ENCODE data around the gene C1orf94. TPM values are rescaled to one million over a fixed set of nuclear protein-coding genes. Genes with fewer than 3 reads are reported as not detected.

The C1orf94 gene
- total and polyA plus RNA-seq, 4 donors, result not detected

GRCh38 chr1:34188418-34188817, 11.7 kb downstream of the C1orf94 start:
- no peak for TF ChIP-seq CTCF (IDR thresholded peaks at IDR 0.05; ENCODE audit: control extremely low read depth, extremely low read depth)
- 16 to 17% methylated on average over 8 of the region's 8 CpGs for WGBS, 2 donors
- Histone ChIP-seq H3K9ac (ENCODE audit: insufficient read depth in 1 of 2, low read length in 2 of 2) (no peak overlapping the region), H3K4me3 (no peak overlapping the region), H3K9me3 (ENCODE audit: control insufficient read depth in 4 of 4, insufficient read depth in 3 of 4, low read length in 3 of 4) (peaks cover 0 to 13% (median 0%) of the 10 kb centered on the region in 4 donors), H3K36me3 (ENCODE audit: control insufficient read depth in 4 of 4, insufficient read depth in 4 of 4, low read length in 4 of 4) (no peaks in the 10 kb centered on the region), H3K4me1 (ENCODE audit: control insufficient read depth in 5 of 5, insufficient read depth in 5 of 5, low read length in 5 of 5) (no peaks in the 10 kb centered on the region), H3K27me3 (ENCODE audit: control insufficient read depth in 3 of 3, insufficient read depth in 3 of 3, low read length in 2 of 3) (peaks cover 0 to 7% (median 0%) of the 10 kb centered on the region in 3 donors), H3K27ac (ENCODE audit: low read depth in 1 of 2, low read length in 1 of 2) (no peak overlapping the region)
- ATAC-seq (ENCODE audit: insufficient read depth, low FRiP score) (no peak), DNase-seq (no peak)

- Histone ChIP-seq H3K9me3 (ENCODE audit: control insufficient read depth in 4 of 4, insufficient read depth in 3 of 4, low read length in 3 of 4) (peaks cover 0 to 13% (median 0%) of the 10 kb centered on the region in 4 donors), H3K27me3 (ENCODE audit: control insufficient read depth in 3 of 3, insufficient read depth in 3 of 3, low read length in 2 of 3) (peaks cover 0 to 7% (median 0%) of the 10 kb centered on the region in 3 donors), H3K36me3 (ENCODE audit: control insufficient read depth in 4 of 4, insufficient read depth in 4 of 4, low read length in 4 of 4) (no peaks in the 10 kb centered on the region), H3K27ac (ENCODE audit: low read depth in 1 of 2, low read length in 1 of 2) (no peak overlapping the region), H3K4me3 (no peak overlapping the region), H3K4me1 (ENCODE audit: control insufficient read depth in 5 of 5, insufficient read depth in 5 of 5, low read length in 5 of 5) (no peaks in the 10 kb centered on the region), H3K9ac (ENCODE audit: insufficient read depth in 1 of 2, low read length in 2 of 2) (no peak overlapping the region)
- no peak for DNase-seq
- TF ChIP-seq CTCF (IDR thresholded peaks at IDR 0.05; ENCODE audit: control extremely low read depth, extremely low read depth), result no peak
- 44 to 72% methylated on average over 4 of the region's 4 CpGs for WGBS, 2 donors
- ATAC-seq (ENCODE audit: insufficient read depth, low FRiP score), result no peak
These were observed 12.3 kb downstream of the C1orf94 start for GRCh38 chr1:34188985-34189384.

- H3K4me3 ChIP-seq, result no peak overlapping the region
- H3K27me3 ChIP-seq (ENCODE audit: control insufficient read depth in 3 of 3, insufficient read depth in 3 of 3, low read length in 2 of 3), result peaks cover 0 to 7% (median 0%) of the 10 kb centered on the region in 3 donors
- H3K4me1 ChIP-seq (ENCODE audit: control insufficient read depth in 5 of 5, insufficient read depth in 5 of 5, low read length in 5 of 5), result no peaks in the 10 kb centered on the region
- DNase-seq (no peak), ATAC-seq (ENCODE audit: insufficient read depth, low FRiP score) (no peak)
- 55 to 60% methylated on average over 2 of the region's 2 CpGs for WGBS, 2 donors
- H3K9ac ChIP-seq (ENCODE audit: insufficient read depth in 1 of 2, low read length in 2 of 2), result no peak overlapping the region
- H3K27ac ChIP-seq (ENCODE audit: low read depth in 1 of 2, low read length in 1 of 2), result no peak overlapping the region
- peaks cover 0 to 12% (median 0%) of the 10 kb centered on the region in 4 donors for H3K9me3 ChIP-seq (ENCODE audit: control insufficient read depth in 4 of 4, insufficient read depth in 3 of 4, low read length in 3 of 4)
- no peaks in the 10 kb centered on the region for H3K36me3 ChIP-seq (ENCODE audit: control insufficient read depth in 4 of 4, insufficient read depth in 4 of 4, low read length in 4 of 4)
- TF ChIP-seq CTCF (IDR thresholded peaks at IDR 0.05; ENCODE audit: control extremely low read depth, extremely low read depth), result no peak
These were observed 14.0 kb downstream of the C1orf94 start for GRCh38 chr1:34190692-34191091.

- DNase-seq (no peak), ATAC-seq (ENCODE audit: insufficient read depth, low FRiP score) (no peak)
- Histone ChIP-seq H3K36me3 (ENCODE audit: control insufficient read depth in 4 of 4, insufficient read depth in 4 of 4, low read length in 4 of 4) (no peaks in the 10 kb centered on the region), H3K4me3 (no peak overlapping the region), H3K27me3 (ENCODE audit: control insufficient read depth in 3 of 3, insufficient read depth in 3 of 3, low read length in 2 of 3) (peaks cover 0 to 7% (median 0%) of the 10 kb centered on the region in 3 donors), H3K27ac (ENCODE audit: low read depth in 1 of 2, low read length in 1 of 2) (no peak overlapping the region), H3K4me1 (ENCODE audit: control insufficient read depth in 5 of 5, insufficient read depth in 5 of 5, low read length in 5 of 5) (no peaks in the 10 kb centered on the region), H3K9ac (ENCODE audit: insufficient read depth in 1 of 2, low read length in 2 of 2) (no peak overlapping the region), H3K9me3 (ENCODE audit: control insufficient read depth in 4 of 4, insufficient read depth in 3 of 4, low read length in 3 of 4) (peaks cover 0 to 13% (median 0%) of the 10 kb centered on the region in 4 donors)
- TF ChIP-seq CTCF (IDR thresholded peaks at IDR 0.05; ENCODE audit: control extremely low read depth, extremely low read depth), result no peak
- 54 to 62% methylated on average over 3 of the region's 3 CpGs for WGBS, 2 donors
These were observed 15.9 kb downstream of the C1orf94 start for GRCh38 chr1:34192621-34193020.

Data from lung (tissue), 12 donors.